Activated naive CD8-positive, alpha-beta T cell treated with anti-CD3 and anti-CD28 coated beads, Interleukin-2, amount 50 U/mL, for 24 hours (primary cell): ENCODE results near the gene EZH1.
A peak's percentile ranks its signal among the peaks of the same experiment; 100 is the strongest.
"Not testable (repeated sequence)": the region's sequence is repeated elsewhere in the genome, so short reads cannot be mapped to it uniquely, and the experiment has no call there.

Experiments
- ATAC-seq: fragments of 150-1000 bp; cut with Tn5 transposase; one replicate; pipeline ENCODE4 v1.10.0; 2021
- DNase-seq: peaks from one replicate; pipeline ENCODE4 v3.0.0; 2021
- H3K27ac Mint-ChIP-seq: one replicate; pipeline ENCODE4 v1.8.0; 2021; ENCODE audit warnings: mild to moderate bottlenecking, mixed read lengths
- H3K27me3 Mint-ChIP-seq: one replicate; pipeline ENCODE4 v1.8.0; 2021; ENCODE audit warnings: mixed read lengths
- H3K36me3 Mint-ChIP-seq: one replicate; pipeline ENCODE4 v1.8.0; 2021; ENCODE audit warnings: low read depth, mixed read lengths
- H3K4me1 Mint-ChIP-seq: one replicate; pipeline ENCODE4 v1.8.0; 2021; ENCODE audit warnings: mixed read lengths
- H3K4me3 Mint-ChIP-seq: one replicate; pipeline ENCODE4 v1.8.0; 2021; ENCODE audit warnings: mild to moderate bottlenecking, moderate library complexity, mixed read lengths
- H3K9me3 Mint-ChIP-seq: one replicate; pipeline ENCODE4 v1.8.0; 2021; ENCODE audit warnings: mixed read lengths

EZH1 gene

GRCh38 chr17:42676424-42677011 is 68.3 kb downstream of the EZH1 start, which contains the start of gene PLEKHH3:
TSS of gene PLEKHH3 (minus strand) at chr17:42676994. CDS start at chr17:42676563, 431 bp downstream.
- peak within 1 kb of the TSS; percentile 64 for H3K27ac Mint-ChIP-seq
- no peaks in the 10 kb centered on the region for H3K36me3 Mint-ChIP-seq
- peaks cover 51% of the 10 kb centered on the region for H3K4me1 Mint-ChIP-seq
- H3K9me3 Mint-ChIP-seq: no peaks in the 10 kb centered on the region
- H3K4me3 Mint-ChIP-seq: peak within 1 kb of the TSS; percentile 74
- DNase-seq (peak; percentile 29), ATAC-seq (no peak)
- H3K27me3 Mint-ChIP-seq: peaks cover 45% of the 10 kb centered on the region

- ATAC-seq (no peak), DNase-seq (no peak)
- H3K4me3 Mint-ChIP-seq: peak overlapping the region; percentile 55
- H3K27me3 Mint-ChIP-seq: peaks cover 47% of the 10 kb centered on the region
- H3K9me3 Mint-ChIP-seq: no peaks in the 10 kb centered on the region
- H3K36me3 Mint-ChIP-seq: no peaks in the 10 kb centered on the region
- peaks cover 51% of the 10 kb centered on the region for H3K4me1 Mint-ChIP-seq
- H3K27ac Mint-ChIP-seq: no peak overlapping the region
These were observed 68.8 kb downstream of the EZH1 start for GRCh38 chr17:42675965-42676423.

- peaks cover 50% of the 10 kb centered on the region for H3K27me3 Mint-ChIP-seq
- H3K9me3 Mint-ChIP-seq: no peaks in the 10 kb centered on the region
- no peak overlapping the region for H3K27ac Mint-ChIP-seq
- DNase-seq: no peak
- H3K36me3 Mint-ChIP-seq: no peaks in the 10 kb centered on the region
- peaks cover 53% of the 10 kb centered on the region for H3K4me1 Mint-ChIP-seq
- no peak overlapping the region for H3K4me3 Mint-ChIP-seq
- no peak for ATAC-seq
These were observed 69.4 kb downstream of the EZH1 start for GRCh38 chr17:42675348-42675964.

- no peaks in the 10 kb centered on the region for H3K36me3 Mint-ChIP-seq
- no peak overlapping the region for H3K4me3 Mint-ChIP-seq
- no peak overlapping the region for H3K27ac Mint-ChIP-seq
- ATAC-seq (no peak), DNase-seq (no peak)
- H3K4me1 Mint-ChIP-seq: peaks cover 53% of the 10 kb centered on the region
- H3K9me3 Mint-ChIP-seq: no peaks in the 10 kb centered on the region
- peaks cover 50% of the 10 kb centered on the region for H3K27me3 Mint-ChIP-seq
These were observed 70.0 kb downstream of the EZH1 start for GRCh38 chr17:42674755-42675347.

GRCh38 chr17:42673885-42674754 is 70.7 kb downstream of the EZH1 start:
- DNase-seq (peak; percentile 40), ATAC-seq (no peak)
- Mint-ChIP-seq H3K4me1 (peaks cover 47% of the 10 kb centered on the region), H3K27ac (no peak overlapping the region), H3K27me3 (peaks cover 55% of the 10 kb centered on the region), H3K4me3 (no peak overlapping the region), H3K9me3 (no peaks in the 10 kb centered on the region), H3K36me3 (no peaks in the 10 kb centered on the region)

GRCh38 chr17:42673266-42673884 is 71.5 kb downstream of the EZH1 start:
- Mint-ChIP-seq H3K36me3 (no peaks in the 10 kb centered on the region), H3K9me3 (no peaks in the 10 kb centered on the region), H3K27ac (no peak overlapping the region), H3K27me3 (peaks cover 60% of the 10 kb centered on the region), H3K4me1 (peaks cover 40% of the 10 kb centered on the region), H3K4me3 (no peak overlapping the region)
- no peak for ATAC-seq
- no peak for DNase-seq

GRCh38 chr17:42672038-42672437 is 72.8 kb downstream of the EZH1 start:
- no peak for ATAC-seq
- DNase-seq: no peak
- Mint-ChIP-seq H3K27ac (no peak overlapping the region), H3K4me3 (no peak overlapping the region), H3K27me3 (peaks cover 60% of the 10 kb centered on the region), H3K9me3 (no peaks in the 10 kb centered on the region), H3K36me3 (no peaks in the 10 kb centered on the region), H3K4me1 (peaks cover 30% of the 10 kb centered on the region)

GRCh38 chr17:42670789-42671657 is 73.8 kb downstream of the EZH1 start:
- DNase-seq (no peak), ATAC-seq (no peak)
- peaks cover 25% of the 10 kb centered on the region for H3K4me1 Mint-ChIP-seq
- H3K36me3 Mint-ChIP-seq: no peaks in the 10 kb centered on the region
- peak overlapping the region; percentile 55 for H3K4me3 Mint-ChIP-seq
- no peak overlapping the region for H3K27ac Mint-ChIP-seq
- H3K9me3 Mint-ChIP-seq: no peaks in the 10 kb centered on the region
- H3K27me3 Mint-ChIP-seq: peaks cover 54% of the 10 kb centered on the region

- peak; percentile 51 for DNase-seq
- peak overlapping the region; percentile 55 for H3K4me3 Mint-ChIP-seq
These were observed 74.7 kb downstream of the EZH1 start for GRCh38 chr17:42669977-42670788.

GRCh38 chr17:42669705-42669976 is 75.2 kb downstream of the EZH1 start:
- Mint-ChIP-seq H3K4me1 (peaks cover 23% of the 10 kb centered on the region), H3K9me3 (no peaks in the 10 kb centered on the region), H3K4me3 (peak overlapping the region; percentile 2), H3K36me3 (peaks cover 2% of the 10 kb centered on the region), H3K27ac (no peak overlapping the region), H3K27me3 (peaks cover 45% of the 10 kb centered on the region)
- DNase-seq (no peak), ATAC-seq (no peak)

More at GRCh38 chr17:42669977-42670788, 74.7 kb downstream of the EZH1 start:
- no peak for ATAC-seq
- H3K4me1 Mint-ChIP-seq: peaks cover 25% of the 10 kb centered on the region
- no peak overlapping the region for H3K27ac Mint-ChIP-seq
- H3K27me3 Mint-ChIP-seq: peaks cover 50% of the 10 kb centered on the region
- H3K9me3 Mint-ChIP-seq: no peaks in the 10 kb centered on the region
- H3K36me3 Mint-ChIP-seq: peaks cover 2% of the 10 kb centered on the region

- H3K36me3 Mint-ChIP-seq: peaks cover 2% of the 10 kb centered on the region
- no peak overlapping the region for H3K27ac Mint-ChIP-seq
- ATAC-seq: no peak
- no peaks in the 10 kb centered on the region for H3K9me3 Mint-ChIP-seq
- peaks cover 29% of the 10 kb centered on the region for H3K27me3 Mint-ChIP-seq
- DNase-seq: no peak
- peaks cover 18% of the 10 kb centered on the region for H3K4me1 Mint-ChIP-seq
- no peak overlapping the region for H3K4me3 Mint-ChIP-seq
These were observed 77.5 kb downstream of the EZH1 start for GRCh38 chr17:42667088-42667951.

- DNase-seq, H3K4me1 Mint-ChIP-seq, H3K9me3 Mint-ChIP-seq, H3K27ac Mint-ChIP-seq, ATAC-seq, H3K36me3 Mint-ChIP-seq, H3K4me3 Mint-ChIP-seq: not testable (repeated sequence)
- H3K27me3 Mint-ChIP-seq: peaks cover 20% of the 10 kb centered on the region
These were observed 78.7 kb downstream of the EZH1 start for GRCh38 chr17:42666126-42666525.
